Activated CD8-positive, alpha-beta memory T cell treated with anti-CD3 and anti-CD28 coated beads for 24 hours (primary cell): Measurements from ENCODE around the gene HEATR3.

ENCODE experiments used
- DNase-seq: peaks from one replicate; pipeline ENCODE4 v3.0.0-alpha.2; 2020

HEATR3 gene

GRCh38 chr16:50065624-50066481 is at the start of gene HEATR3:
Gene HEATR3 (plus strand): TSS chr16:50065970. CDS start chr16:50066132, 162 bp downstream.
- peak; percentile 99 for DNase-seq

GRCh38 chr16:50017553-50017952 is 48.2 kb upstream of the HEATR3 start:
- DNase-seq: no peak

- no peak for DNase-seq
Measured at GRCh38 chr16:50021544-50021943, 44.2 kb upstream of the HEATR3 start.

DNA sequence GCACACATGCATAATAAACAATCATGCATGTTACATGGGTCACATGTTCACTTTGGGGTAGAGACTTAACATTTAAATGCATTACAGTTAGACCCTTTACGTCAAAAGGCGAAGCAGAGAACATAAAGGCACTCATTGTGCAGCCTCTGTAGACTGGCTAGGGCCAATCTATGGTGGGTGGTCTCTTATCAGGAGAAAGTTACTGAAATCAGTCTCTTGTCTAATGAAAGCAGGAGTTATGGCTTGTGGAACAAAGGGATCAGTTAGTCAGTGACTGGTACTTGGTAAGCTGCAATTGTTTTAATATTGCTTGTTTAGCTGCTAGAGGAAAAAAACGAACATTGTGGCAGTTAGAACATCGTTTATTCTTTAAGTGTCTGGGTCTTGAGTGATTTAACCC is 42.1 kb upstream of the HEATR3 start:
- no peak for DNase-seq

- peak; percentile 60 for DNase-seq
Measured at GRCh38 chr16:50024207-50024606, 41.6 kb upstream of the HEATR3 start.

GRCh38 chr16:50024684-50025536 is 40.9 kb upstream of the HEATR3 start, which contains the start of gene CNEP1R1:
Gene CNEP1R1 (plus strand): TSS chr16:50025225. CDS start chr16:50025316, 91 bp downstream.
- DNase-seq: peak; percentile 97

DNA sequence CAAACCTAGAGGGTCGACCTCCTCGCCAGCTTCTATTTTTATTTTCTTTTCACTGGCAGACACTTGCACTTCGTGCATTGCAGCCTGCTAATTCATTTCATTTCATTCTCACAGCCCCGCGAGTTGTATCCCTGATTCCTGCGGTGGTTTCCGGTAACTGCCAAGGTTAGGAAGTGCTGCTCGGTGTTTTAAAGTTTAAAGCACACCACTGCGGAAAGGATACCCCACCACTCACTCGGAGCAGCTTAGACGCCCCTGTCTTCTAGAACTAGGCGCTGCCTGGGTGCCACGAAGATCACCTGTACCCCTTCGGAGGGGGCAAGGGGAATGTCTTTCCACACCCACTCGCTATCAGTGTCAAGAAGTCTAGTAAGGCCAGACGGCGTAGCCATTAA is 40.2 kb upstream of the HEATR3 start:
- no peak for DNase-seq

DNA sequence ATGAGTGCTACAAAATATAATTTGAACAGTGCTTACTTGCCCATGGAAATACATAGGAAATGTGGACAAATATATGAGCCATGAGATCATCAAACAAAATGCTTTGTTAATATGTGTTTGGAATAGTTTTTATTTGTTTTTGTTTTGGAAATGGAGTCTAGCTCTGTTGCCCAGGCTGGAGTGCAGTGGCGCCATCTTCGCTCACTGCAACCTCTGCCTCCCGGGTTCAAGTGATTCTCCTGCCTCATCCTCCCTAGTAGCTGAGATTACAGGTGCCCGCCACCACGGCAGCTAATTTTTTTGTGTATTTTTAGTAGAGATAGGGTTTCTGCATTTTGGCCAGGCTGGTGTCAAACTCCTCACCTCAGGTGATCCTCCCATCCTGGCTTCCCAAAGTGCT is 37.9 kb upstream of the HEATR3 start:
- no peak for DNase-seq

- no peak for DNase-seq
Measured at GRCh38 chr16:50035468-50035992, 30.2 kb upstream of the HEATR3 start.

DNA sequence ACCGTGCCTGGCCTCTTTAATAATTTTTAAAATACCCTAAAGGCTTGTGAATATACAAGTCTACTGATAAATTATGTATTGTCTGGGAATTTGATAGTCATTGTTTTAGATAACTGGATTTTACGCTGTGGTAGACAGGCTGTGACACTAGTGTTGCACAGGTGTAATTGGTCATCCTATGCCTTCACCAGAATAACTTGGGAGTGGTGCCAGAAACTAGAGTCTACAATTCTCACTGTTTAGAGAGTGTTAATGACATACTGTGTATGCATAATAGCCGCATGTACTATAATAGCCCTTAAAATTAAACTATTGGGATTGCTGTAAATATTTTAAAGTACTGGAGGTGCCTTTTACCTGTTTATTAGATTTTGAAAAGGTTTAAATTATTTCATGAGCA is 29.3 kb upstream of the HEATR3 start:
- no peak for DNase-seq

- no peak for DNase-seq
Measured at GRCh38 chr16:50037662-50038220, 28.0 kb upstream of the HEATR3 start.

GRCh38 chr16:50038286-50038685 is 27.5 kb upstream of the HEATR3 start:
- no peak for DNase-seq

DNA sequence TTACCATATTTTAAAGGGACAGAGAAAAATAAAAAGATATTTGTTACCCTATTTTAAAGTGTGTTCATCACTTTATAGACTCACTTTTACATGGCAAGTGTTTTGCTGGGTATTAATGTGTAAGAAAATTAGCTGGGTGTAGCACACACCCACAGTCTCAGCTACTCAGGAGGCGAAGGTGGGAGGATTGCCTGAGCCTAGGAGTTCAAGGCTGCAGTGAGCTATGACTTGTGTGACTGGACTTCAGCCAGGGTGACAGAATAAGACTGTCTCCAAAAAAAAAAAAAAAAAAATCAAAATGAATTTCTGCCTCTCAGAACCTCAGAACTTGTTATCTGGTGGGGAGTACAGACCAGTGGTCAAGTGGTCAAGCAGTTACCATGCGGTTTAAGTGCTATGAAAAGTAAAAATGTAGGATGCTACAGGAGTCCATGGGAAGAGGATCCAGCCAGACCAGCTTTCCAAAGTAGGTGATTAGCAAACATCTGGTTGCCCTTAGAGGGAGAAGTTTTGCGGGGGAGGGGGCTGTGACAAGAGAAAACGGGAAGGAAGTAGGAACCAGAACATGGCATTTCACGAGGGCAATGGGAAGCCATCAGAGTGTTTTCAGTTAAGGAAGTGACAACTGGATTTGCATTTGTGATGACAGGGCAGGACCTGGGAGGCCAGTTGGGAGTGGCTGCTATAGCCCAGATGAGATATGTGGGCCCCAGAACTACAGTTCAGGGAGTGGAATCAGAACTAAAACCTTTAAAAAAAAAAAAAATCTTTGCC is 26.8 kb upstream of the HEATR3 start:
- DNase-seq: no peak

GRCh38 chr16:50040018-50040417 is 25.8 kb upstream of the HEATR3 start:
- DNase-seq: no peak

DNA sequence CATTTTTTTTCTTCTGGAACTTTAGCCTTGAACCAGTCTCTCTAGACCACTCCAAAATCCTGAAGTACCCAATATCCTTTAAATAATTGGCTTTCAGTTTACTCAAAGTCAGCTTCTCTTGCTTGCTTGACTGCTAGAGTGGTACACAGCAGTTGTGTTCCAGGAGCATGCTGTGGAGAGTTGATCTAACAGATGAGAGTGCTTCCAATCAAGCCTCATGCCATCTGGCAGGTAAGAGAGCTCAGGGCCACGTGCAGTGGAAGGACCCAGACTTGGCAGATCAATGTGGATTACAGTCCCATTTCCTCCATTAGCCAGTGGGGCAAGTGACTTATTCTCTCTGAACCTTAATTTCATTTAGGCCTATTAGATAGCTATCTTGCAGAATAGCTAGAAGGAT is 25.1 kb upstream of the HEATR3 start:
- no peak for DNase-seq

- no peak for DNase-seq
Measured at GRCh38 chr16:50043358-50043757, 22.4 kb upstream of the HEATR3 start.

DNA sequence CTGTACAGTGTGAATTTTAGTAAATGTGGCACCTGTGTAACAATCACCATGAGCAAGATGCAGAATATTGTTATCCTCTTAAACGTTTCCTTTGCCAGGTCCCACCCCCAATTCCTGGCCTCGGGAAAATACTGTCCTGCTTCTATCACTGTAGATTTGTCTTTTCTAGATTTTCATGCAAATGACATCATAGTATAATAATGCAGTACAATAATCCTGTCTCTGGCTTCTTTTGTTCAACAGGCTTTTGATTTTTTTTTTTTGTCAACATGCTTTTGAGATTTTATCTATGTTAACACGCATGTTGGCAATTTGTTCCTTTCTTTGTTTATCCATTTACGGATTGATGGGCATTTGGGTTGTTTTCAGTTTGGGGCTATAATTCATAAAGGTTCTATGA is 20.4 kb upstream of the HEATR3 start:
- DNase-seq: no peak

DNA sequence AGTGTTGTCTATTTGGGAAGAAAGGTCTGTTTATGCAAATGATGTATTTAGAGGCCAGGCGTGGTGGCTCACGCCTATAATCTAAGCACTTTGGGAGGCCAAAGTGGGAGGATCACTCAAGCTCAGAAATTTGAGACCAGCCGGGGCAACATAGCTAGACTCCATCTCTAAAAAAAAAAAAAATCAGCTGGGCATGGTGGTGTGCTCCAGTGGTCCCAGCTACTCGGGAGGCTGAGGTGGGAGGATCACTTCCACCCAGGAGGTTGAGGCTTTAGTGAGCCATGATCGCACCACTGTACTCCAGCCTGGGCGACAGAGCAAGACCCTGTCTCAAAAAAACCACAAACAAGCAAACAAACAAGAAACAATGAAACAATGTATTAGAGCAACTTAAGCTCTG is 18.9 kb upstream of the HEATR3 start:
- no peak for DNase-seq

GRCh38 chr16:50047864-50048263 is 17.9 kb upstream of the HEATR3 start:
- no peak for DNase-seq

DNA sequence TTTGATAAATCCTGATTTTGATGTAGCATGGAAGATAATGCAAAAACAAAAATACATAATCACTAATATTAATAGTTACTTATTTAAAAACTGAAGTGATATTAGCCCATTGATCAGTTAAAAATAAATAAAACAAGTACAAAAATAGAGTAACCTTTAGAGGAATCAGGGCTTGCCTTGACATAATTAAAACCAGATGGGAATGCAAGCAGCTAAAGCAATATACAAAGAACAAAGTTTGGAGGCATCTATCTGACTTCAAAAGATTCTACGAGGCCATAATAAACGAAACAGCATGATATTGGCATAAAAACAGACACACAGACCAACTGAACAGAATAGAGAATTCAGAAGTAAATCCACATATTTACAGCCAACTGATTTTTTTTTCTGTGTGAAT is 15.0 kb upstream of the HEATR3 start:
- no peak for DNase-seq

DNA sequence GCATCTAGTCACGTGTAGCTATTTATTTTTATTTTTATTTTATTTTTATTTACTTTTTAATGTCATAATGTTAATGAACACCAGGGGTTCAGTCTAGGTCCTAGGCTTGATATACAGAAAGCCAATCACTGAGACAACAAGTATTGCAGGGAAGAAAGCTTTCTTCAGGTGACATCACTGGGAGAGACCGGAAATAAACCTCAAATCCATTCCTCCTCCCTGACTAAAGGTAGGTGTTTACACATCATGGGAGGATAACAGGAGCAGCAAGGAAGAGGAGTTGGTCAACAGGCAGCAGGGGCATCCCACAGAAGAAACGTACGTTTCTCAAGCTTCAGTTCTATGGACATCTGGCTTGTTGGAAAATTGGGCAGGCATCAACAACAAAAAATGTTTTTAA is 9.5 kb upstream of the HEATR3 start:
- no peak for DNase-seq

GRCh38 chr16:50058091-50058771 is 7.5 kb upstream of the HEATR3 start:
- DNase-seq: no peak
